ENCODE measurements around the gene UROC1. TPM values are rescaled to one million over a fixed set of nuclear protein-coding genes. Genes with fewer than 3 reads are reported as not detected.

UROC1 gene
- not detected for total RNA-seq

DNA sequence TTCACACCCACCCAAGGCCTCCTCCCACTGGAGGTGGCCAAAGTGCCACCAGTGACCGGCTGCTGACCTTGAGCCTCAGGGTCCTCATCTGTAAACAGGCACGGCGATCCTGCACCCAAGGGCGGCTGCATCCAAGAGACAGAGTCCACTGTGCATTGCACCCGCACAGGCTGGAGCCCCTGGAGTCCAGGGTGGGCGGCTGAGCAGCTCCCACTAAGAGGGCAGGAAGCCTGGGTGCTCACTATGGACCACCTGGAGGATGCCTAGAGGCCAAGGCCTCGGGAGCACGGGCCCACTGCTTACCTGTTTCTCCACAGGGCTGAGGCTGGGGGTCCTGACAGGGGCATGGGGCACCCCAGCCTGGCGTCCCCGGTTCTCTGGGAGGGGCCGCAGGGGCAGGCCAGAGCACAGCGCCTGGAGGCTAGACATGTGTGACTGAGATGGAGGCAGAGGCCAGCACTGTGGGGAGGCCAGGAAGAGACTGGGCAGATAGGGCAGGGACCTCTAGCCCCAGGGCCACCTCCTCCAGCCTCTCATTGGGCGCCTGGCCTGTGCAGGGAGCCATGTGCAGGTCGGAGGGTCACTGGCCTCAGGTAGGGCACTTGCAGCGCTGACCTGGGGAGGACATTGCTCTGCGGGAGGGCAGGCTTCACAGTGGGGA, at the start of gene UROC1:
Gene UROC1 (minus strand): TSS at position 483 of the 661 bp plus-strand sequence. CDS start 54 bp downstream, at position 429.
- Histone ChIP-seq H3K27me3 (no peaks in the 10 kb centered on the region), H3K36me3 (no peaks in the 10 kb centered on the region), H3K4me3 (no peak within 1 kb of the TSS), H3K4me1 (no peaks in the 10 kb centered on the region), H3K9me3 (no peaks in the 10 kb centered on the region), H3K27ac (no peak within 1 kb of the TSS), H3K9ac (ENCODE audit: low read depth in 2 of 2, low read length in 2 of 2) (no peak within 1 kb of the TSS)
- no peak for DNase-seq
- TF ChIP-seq, protein P1, sequence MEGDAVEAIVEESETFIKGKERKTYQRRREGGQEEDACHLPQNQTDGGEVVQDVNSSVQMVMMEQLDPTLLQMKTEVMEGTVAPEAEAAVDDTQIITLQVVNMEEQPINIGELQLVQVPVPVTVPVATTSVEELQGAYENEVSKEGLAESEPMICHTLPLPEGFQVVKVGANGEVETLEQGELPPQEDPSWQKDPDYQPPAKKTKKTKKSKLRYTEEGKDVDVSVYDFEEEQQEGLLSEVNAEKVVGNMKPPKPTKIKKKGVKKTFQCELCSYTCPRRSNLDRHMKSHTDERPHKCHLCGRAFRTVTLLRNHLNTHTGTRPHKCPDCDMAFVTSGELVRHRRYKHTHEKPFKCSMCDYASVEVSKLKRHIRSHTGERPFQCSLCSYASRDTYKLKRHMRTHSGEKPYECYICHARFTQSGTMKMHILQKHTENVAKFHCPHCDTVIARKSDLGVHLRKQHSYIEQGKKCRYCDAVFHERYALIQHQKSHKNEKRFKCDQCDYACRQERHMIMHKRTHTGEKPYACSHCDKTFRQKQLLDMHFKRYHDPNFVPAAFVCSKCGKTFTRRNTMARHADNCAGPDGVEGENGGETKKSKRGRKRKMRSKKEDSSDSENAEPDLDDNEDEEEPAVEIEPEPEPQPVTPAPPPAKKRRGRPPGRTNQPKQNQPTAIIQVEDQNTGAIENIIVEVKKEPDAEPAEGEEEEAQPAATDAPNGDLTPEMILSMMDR (IDR thresholded peaks at IDR 0.05) = no peak
- intact Hi-C loops (cut with DNase I) = no loop called here

DNA sequence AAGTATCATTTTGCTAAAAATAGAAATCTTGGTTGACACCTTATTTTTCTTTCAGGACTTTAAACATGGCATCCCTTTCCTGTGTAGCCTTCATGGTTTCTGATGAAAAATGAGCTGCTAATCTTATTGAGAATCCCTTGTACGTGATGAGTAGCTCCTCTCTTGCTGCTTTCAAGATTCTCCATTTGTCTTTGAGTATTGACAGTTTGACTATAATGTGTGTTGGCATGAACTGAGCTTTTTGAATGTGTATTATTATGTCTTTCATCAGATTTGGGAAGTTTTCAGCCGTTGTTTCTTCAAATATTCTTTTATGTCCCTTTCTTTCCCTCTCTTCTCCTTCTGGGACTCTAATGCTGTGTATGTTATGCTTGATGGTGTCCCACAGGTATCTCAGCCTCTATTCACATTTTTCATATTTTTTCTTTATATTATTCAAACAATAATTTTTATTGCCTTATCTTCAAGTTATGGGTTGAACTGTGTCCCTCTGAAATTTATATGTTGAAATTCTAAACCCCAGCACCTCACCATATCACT, 45.2 kb upstream of the UROC1 start:
- intact Hi-C loops (cut with DNase I) = no loop called here
- H3K9ac ChIP-seq (ENCODE audit: low read depth in 2 of 2, low read length in 2 of 2) = no peak overlapping the region
- H3K27ac ChIP-seq = no peak overlapping the region
- TF ChIP-seq, protein P1 (IDR thresholded peaks at IDR 0.05) = no peak
- H3K4me3 ChIP-seq = no peak overlapping the region
- DNase-seq = no peak
- no peaks in the 10 kb centered on the region for H3K27me3 ChIP-seq
- H3K36me3 ChIP-seq = no peaks in the 10 kb centered on the region
- no peaks in the 10 kb centered on the region for H3K9me3 ChIP-seq
- no peaks in the 10 kb centered on the region for H3K4me1 ChIP-seq

DNA sequence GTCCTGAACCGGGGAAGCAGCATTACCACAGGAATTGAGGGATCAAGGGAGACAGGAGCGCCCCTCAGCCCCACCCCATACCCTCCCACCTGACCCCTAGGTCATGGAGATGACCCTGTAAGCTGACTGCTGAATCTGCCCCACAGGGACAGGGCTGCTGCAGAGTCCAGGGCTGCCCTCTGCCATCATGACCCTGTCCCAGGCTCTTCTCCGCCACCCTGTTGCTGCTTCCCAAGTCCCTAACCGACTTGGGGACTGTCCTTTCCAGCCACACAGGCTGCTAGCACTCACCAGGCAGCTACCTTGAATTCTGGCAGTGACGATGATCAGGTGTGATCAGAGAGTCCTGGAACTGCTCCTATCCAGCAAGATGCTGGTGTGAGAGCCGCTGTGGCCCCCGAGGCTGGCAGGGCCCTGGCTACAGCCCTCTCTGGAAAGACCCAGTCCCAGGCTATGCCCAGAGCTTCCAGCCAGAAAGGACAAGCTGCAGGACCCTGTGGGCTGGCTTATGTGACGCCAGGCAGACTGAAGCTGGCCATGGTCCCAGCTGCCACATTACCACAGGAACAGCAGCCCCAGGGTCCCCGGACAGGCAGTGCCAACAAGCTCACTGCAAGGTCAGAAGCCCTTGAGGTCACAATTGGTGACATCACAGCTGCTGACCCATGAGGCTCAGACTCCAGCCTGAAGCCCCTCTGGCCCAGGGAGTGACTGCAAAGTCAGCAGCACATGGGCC, 40.9 kb upstream of the UROC1 start, which contains the start of gene C3orf22:
Gene C3orf22 (minus strand): TSS at position 597 of the 736 bp plus-strand sequence. CDS start 5,542 bp downstream, outside the sequence.
- Histone ChIP-seq H3K4me1 (no peaks in the 10 kb centered on the region), H3K27ac (no peak within 1 kb of the TSS), H3K9me3 (no peaks in the 10 kb centered on the region), H3K27me3 (no peaks in the 10 kb centered on the region), H3K9ac (ENCODE audit: low read depth in 2 of 2, low read length in 2 of 2) (no peak within 1 kb of the TSS), H3K4me3 (no peak within 1 kb of the TSS), H3K36me3 (no peaks in the 10 kb centered on the region)
- peak; percentile 8 for DNase-seq
- intact Hi-C loops (cut with DNase I) = no loop called here
- TF ChIP-seq, protein P1 (IDR thresholded peaks at IDR 0.05) = no peak

DNA sequence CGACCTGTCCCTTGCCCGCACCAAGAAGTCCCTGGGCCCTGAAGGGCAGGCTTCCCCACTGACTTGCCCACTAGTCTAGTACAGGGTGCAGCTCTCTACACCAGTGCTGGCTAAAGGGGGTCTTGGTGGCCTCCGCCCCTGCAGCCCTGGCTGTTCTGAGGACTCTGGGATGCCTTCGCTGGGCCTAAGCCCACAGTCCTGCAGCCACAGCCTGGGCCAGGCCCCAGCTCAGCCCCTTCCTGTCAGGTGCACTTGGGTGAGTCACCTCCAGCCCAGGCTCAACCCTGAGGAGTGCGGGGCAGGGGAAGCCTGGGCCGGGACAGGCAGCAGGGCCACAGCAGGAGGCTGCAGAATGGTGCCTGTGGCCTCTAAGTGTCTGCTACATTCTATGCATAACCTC, 40.2 kb upstream of the UROC1 start:
- no peak overlapping the region for H3K4me3 ChIP-seq
- TF ChIP-seq, protein P1 (IDR thresholded peaks at IDR 0.05) = no peak
- intact Hi-C loops (cut with DNase I) = no loop called here
- no peak for DNase-seq
- H3K9ac ChIP-seq (ENCODE audit: low read depth in 2 of 2, low read length in 2 of 2) = no peak overlapping the region
- H3K27ac ChIP-seq = no peak overlapping the region
- no peaks in the 10 kb centered on the region for H3K4me1 ChIP-seq
- no peaks in the 10 kb centered on the region for H3K36me3 ChIP-seq
- H3K9me3 ChIP-seq = no peaks in the 10 kb centered on the region
- no peaks in the 10 kb centered on the region for H3K27me3 ChIP-seq

DNA sequence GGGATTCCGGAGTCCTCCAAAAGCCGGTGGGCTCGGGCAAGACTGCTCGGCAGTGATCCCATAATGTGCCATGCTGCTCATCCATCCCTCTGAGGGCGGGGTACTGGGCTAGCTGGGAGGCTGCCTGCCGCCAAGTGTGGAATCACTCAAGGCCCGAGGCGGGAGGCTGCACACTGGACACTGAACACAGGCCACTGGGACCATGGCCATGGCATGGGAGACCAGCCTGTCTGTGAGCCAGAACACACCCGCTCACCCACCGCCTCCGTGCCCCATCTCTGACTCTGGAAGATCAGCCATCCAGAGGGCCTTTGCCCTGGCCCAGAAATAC, 39.8 kb upstream of the UROC1 start:
- intact Hi-C loops (cut with DNase I) = no loop called here
- H3K36me3 ChIP-seq = no peaks in the 10 kb centered on the region
- H3K27me3 ChIP-seq = no peaks in the 10 kb centered on the region
- TF ChIP-seq, protein P1 (IDR thresholded peaks at IDR 0.05) = no peak
- no peak overlapping the region for H3K4me3 ChIP-seq
- H3K27ac ChIP-seq = no peak overlapping the region
- DNase-seq = peak; percentile 13
- H3K9me3 ChIP-seq = no peaks in the 10 kb centered on the region
- no peak overlapping the region for H3K9ac ChIP-seq (ENCODE audit: low read depth in 2 of 2, low read length in 2 of 2)
- no peaks in the 10 kb centered on the region for H3K4me1 ChIP-seq
